NCI-H128 (cell line): ENCODE data around the gene NOP9.

Source experiments
- DNase-seq: peaks from one replicate; lab custom pipeline; 2025; ENCODE audit not compliant: unreplicated experiment; lab: John Stamatoyannopoulos, UW

Gene NOP9

GRCh38 chr14:24309538-24310264 is 10.1 kb downstream of the NOP9 start, which contains the start of gene LTB4R2:
LTB4R2 (plus strand) TSS chr14:24310140; CDS start chr14:24310665, 525 bp downstream.
- DNase-seq, result no peak

- DNase-seq, result no peak
Measured at GRCh38 chr14:24310265-24310645, 10.6 kb downstream of the NOP9 start.

GRCh38 chr14:24310646-24311604 is 11.3 kb downstream of the NOP9 start, which contains the start of gene LTB4R:
LTB4R (plus strand) TSS chr14:24311502; CDS start chr14:24315652, 4,150 bp downstream.
- DNase-seq, result no peak

- no peak for DNase-seq
Measured at GRCh38 chr14:24311837-24312615, 12.4 kb downstream of the NOP9 start.

- no peak for DNase-seq
Measured at GRCh38 chr14:24312736-24313507, 13.3 kb downstream of the NOP9 start.

- no peak for DNase-seq
Measured at GRCh38 chr14:24313913-24314312, 14.3 kb downstream of the NOP9 start.

GRCh38 chr14:24314377-24315193 is 14.9 kb downstream of the NOP9 start:
- no peak for DNase-seq

- no peak for DNase-seq
Measured at GRCh38 chr14:24315243-24315806, 15.7 kb downstream of the NOP9 start.

GRCh38 chr14:24315807-24316596 is 16.4 kb downstream of the NOP9 start:
- DNase-seq, result no peak

- DNase-seq, result no peak
Measured at GRCh38 chr14:24316597-24316950, 16.9 kb downstream of the NOP9 start.

GRCh38 chr14:24317141-24317928 is 17.7 kb downstream of the NOP9 start:
- DNase-seq, result no peak

GRCh38 chr14:24321212-24321975 is 21.7 kb downstream of the NOP9 start:
- no peak for DNase-seq

GRCh38 chr14:24322672-24323071 is 23.0 kb downstream of the NOP9 start:
- no peak for DNase-seq

- DNase-seq, result no peak
Measured at GRCh38 chr14:24323341-24323740, 23.7 kb downstream of the NOP9 start.

GRCh38 chr14:24324024-24324423 is 24.4 kb downstream of the NOP9 start:
- no peak for DNase-seq

- no peak for DNase-seq
Measured at GRCh38 chr14:24325041-24325530, 25.4 kb downstream of the NOP9 start.

GRCh38 chr14:24325963-24326362 is 26.3 kb downstream of the NOP9 start:
- DNase-seq, result no peak
